GM19397 (cell line): ENCODE measurements around the gene CAMK2G.

Source experiments
- ATAC-seq: cut with Tn5 transposase; IDR thresholded peaks from one replicate; pipeline ENCODE4 v1.9.1; 2021; ENCODE audit warnings: mild to moderate bottlenecking, moderate library complexity; ENCODE audit not compliant: unreplicated experiment

CAMK2G gene

GRCh38 chr10:73865459-73866442 lies 8.6 kb downstream of the CAMK2G start:
- no peak for ATAC-seq

- no peak for ATAC-seq
Observed at GRCh38 chr10:73865107-73865458, 9.3 kb downstream of the CAMK2G start.

- no peak for ATAC-seq
Observed at GRCh38 chr10:73864229-73864628, 10.1 kb downstream of the CAMK2G start.

DNA sequence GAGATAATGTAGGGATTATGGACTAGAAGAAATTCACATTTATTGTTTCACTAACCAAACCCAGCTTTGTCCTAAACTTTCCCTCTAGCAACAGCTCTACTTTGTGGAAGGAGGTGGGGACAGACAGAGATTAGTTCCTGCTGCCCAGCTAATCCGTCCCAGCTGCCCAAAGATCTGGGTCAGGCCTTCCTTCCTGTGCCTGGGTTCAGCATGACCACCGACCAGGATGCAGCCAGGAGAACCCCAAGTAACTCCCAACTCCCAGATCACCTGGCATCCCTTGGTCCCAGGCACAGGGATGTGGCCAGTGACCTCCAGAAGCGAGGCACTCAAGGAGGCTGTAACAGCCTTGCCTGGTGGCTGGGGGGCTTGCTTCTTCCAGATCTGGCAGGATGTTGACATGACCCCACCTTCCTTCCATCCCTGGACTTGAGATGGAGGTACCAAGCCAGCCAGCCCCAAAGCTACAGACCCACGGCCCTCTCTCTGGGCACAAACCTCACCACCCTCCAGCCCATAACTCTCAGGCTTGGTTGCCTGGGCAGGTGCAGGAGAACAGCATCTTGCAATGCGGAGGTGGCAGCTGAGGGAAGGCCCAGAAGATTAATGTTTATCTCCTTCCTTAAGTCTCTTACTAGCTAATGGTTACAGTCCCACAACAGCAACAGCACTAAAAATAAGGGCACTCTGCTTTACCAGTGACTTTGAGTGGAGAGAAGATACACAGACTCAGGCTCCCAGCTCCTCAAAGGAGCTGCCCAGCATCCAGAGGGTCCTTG lies 11.1 kb downstream of the CAMK2G start:
- no peak for ATAC-seq

DNA sequence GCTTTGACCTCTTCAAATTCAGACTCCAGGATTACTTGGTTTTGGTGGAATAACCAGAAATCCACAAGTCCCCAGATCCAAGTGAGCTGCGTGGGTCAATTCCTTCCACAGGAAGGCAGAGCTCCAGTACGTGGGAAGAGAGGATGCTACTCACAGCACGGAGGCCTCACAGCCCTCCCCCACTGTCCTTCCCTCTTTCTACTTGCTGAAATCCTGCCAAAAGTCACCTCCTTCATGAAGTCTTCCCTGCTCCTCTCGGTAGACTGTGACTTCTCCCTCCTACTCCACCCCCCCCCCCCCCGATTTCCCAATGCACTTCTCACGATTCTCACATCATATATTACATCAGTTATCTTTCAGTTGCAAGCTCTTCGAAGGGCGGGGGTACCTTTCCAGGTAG lies 12.3 kb downstream of the CAMK2G start:
- no peak for ATAC-seq

- ATAC-seq = no peak
Observed at GRCh38 chr10:73859784-73860491, 14.4 kb downstream of the CAMK2G start.

DNA sequence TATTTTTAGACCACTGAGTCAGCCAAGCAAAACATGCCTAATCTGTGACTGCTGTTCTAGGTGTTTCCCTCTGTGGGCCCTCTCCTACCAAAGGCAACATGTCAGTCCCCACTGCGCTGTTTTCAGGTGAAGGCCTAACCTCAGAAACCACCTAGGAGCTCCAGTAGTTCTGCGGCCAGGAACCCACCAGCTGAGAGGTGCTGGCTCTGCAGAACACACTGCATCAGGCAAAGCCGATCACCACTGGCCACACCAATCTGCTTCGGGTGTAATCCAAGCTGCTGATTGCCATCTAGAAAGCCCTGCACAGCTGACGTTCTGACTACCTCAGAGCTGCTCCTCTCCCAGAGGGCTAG lies 14.9 kb downstream of the CAMK2G start:
- ATAC-seq = no peak

DNA sequence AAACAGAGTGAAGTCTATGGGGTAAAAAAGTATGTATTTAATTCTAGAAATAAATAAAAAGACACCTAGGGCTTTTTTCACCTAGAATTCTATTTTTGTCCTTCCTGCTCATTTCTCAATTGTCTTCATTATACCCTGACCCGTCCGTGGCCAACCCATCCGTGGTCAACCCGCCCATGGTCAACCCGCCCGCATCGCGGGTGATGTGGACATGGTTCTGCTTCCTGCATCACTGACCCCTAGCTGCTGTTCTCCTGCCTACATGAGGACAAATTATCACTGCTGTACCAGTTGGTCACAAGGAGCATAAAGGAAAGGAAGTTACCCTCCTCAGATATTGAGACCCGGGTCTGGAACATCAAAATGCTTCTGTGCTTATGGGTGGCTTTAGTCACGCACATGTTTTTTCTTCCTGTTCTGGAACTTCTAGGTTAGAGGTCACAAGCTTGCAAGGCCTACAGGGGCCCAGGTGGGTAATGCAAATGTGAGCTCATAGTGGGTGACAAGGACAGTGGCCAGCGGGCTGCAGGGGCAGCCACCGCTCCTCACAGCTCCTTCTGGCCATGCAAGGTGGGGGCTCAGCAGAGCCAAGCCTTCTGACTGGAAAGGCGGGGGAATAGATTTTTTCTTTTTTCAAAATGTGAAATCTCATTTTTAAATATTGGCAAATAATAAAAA lies 15.5 kb downstream of the CAMK2G start:
- no peak for ATAC-seq

- no peak for ATAC-seq
Observed at GRCh38 chr10:73858013-73858708, 16.2 kb downstream of the CAMK2G start.

- ATAC-seq = no peak
Observed at GRCh38 chr10:73857446-73857845, 16.9 kb downstream of the CAMK2G start.

DNA sequence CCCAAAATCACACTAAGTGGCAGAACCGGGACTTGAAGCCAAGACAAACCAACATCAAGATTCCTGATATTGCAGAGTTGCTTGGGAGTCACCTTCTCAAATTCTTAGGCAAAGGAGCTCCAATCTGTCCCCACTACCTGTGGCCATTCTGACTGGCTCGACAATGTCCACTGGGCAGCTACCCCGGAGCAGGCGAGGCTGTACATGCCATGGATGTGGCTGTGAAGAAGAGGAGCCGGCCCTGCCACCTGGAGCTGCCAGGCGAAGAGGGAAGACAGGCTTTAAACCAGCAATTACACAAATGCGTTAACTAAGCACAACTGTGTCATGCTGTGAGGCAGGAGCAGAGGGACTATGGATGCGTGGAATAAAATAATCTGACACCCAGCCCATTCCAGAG lies 18.1 kb downstream of the CAMK2G start:
- ATAC-seq = no peak

GRCh38 chr10:73855413-73855812 lies 18.9 kb downstream of the CAMK2G start:
- ATAC-seq = no peak

GRCh38 chr10:73854310-73854709 lies 20.0 kb downstream of the CAMK2G start:
- ATAC-seq = no peak

- ATAC-seq = no peak
Observed at GRCh38 chr10:73853196-73853595, 21.2 kb downstream of the CAMK2G start.

GRCh38 chr10:73850863-73851461 lies 23.4 kb downstream of the CAMK2G start:
- no peak for ATAC-seq

DNA sequence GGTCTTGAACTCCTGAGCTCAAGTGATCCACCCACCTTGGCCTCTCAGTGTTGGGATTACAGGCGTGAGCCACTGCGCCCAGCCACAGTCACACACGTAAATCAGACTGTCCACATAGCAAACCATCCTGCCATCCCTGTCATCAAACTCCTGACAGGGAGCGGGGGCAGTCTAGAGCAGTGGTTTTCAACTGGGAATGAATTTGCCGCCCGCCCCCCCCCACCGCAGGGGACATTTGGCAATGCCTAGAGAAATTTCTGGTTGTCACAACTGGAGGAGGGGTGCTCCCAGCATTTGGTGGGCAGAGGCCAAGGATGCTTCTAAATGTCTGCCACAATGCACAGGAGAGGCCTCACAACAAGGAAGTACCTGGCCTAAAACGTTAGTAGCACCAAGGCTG lies 24.1 kb downstream of the CAMK2G start:
- ATAC-seq = no peak

GRCh38 chr10:73848821-73849489 lies 25.4 kb downstream of the CAMK2G start:
- peak; percentile 88 for ATAC-seq

DNA sequence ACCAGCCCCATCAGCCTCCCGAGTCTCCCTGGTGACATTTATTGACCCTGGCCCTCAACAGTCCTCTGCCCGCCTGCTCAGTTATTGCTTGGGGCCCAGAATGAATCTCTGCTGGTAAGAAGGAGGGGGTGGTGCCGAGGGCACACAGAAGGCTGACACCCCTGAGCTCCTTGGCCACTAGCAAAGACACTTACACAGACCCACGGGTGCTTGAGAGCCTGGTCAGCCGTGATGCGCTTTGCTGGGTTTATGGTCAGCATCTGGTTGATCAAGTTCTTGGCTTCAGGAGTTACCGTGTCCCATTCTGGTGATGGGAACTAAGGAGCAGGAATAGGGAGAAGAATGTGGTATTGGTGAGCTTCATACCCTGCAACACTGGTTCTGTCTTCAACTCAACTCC lies 27.3 kb downstream of the CAMK2G start:
- ATAC-seq = no peak

DNA sequence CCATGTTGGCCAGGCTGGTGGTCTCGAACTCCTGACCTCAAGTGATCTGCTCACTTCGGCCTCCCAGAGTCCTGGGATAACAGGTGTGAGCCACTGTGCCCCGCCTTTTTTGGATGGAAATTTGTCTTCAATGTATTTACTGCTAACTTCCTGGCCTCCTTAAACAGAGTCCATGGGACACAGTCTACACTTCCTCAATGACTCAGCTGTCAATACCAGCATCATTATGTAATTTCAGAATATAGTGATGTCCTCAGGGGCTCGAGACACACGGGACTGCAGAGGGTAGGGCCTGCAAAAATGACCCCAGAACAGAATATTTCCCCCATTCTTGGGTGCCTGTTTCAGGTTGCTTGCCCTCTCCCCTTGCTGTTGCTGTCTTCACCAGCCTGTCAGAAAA lies 31.1 kb downstream of the CAMK2G start:
- no peak for ATAC-seq
